C4-2B (cell line): ENCODE measurements around the gene CENATAC.

Experiments used
- ZFX ChIP-seq: fragments of 450-650 bp; IDR thresholded peaks from 2 replicates; pipeline ENCODE4 v1.6.1; 2017
- TF ChIP-seq, protein P1 (sequence below): fragments of 450-650 bp; conservative IDR thresholded peaks from 2 replicates; pipeline ENCODE4 v1.5.1; 2017; ENCODE audit warnings: mild to moderate bottlenecking

DNA sequence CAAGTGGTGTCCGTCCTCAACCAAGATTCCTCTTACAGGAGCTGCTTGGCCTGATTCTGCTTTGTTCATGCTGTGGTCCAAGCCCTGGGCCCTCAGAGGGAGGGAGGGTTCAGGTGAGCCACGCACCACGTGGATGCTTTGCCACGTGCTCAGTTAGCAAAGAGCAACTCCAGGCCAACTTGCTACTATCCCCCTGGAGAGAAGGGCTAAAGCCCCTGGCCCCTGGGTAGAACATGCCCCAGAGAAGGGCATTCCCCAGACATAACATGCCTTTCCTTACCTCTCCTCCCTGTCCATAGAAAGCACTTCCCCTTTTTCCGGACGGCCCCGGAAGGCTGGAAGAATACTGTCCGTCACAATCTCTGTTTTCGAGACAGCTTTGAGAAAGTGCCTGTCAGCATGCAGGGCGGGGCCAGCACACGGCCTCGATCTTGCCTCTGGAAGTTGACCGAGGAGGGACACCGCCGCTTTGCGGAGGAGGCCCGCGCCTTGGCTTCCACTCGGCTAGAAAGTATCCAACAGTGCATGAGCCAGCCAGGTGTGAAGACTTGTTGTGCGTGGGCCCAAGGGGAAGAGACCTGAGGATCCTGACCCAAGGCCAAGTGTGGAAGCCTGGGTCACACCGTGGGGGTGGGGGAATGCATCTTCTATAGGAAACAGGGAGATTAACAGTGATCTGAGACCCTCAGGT is 17.6 kb upstream of the CENATAC start:
- TF ChIP-seq, protein P1, sequence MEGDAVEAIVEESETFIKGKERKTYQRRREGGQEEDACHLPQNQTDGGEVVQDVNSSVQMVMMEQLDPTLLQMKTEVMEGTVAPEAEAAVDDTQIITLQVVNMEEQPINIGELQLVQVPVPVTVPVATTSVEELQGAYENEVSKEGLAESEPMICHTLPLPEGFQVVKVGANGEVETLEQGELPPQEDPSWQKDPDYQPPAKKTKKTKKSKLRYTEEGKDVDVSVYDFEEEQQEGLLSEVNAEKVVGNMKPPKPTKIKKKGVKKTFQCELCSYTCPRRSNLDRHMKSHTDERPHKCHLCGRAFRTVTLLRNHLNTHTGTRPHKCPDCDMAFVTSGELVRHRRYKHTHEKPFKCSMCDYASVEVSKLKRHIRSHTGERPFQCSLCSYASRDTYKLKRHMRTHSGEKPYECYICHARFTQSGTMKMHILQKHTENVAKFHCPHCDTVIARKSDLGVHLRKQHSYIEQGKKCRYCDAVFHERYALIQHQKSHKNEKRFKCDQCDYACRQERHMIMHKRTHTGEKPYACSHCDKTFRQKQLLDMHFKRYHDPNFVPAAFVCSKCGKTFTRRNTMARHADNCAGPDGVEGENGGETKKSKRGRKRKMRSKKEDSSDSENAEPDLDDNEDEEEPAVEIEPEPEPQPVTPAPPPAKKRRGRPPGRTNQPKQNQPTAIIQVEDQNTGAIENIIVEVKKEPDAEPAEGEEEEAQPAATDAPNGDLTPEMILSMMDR = no peak
- no peak for TF ChIP-seq ZFX
